ENCODE data around the gene OGG1.

- no peak for TF ChIP-seq OSR1 (CRISPR knock-in tag; IDR thresholded peaks at IDR 0.05)
- TF ChIP-seq ZC3H10 (CRISPR knock-in tag; IDR thresholded peaks at IDR 0.05), result no peak
- TF ChIP-seq PATZ1 (CRISPR knock-in tag; IDR thresholded peaks at IDR 0.05; ENCODE audit: borderline replicate concordance), result no peak
- TF ChIP-seq RARB (CRISPR knock-in tag; IDR thresholded peaks at IDR 0.05), result no peak
Observed at GRCh38 chr3:9732740-9733115, 17.0 kb upstream of the OGG1 start.
